Progenitor cell of endocrine pancreas (in vitro differentiated cells): ENCODE measurements around the gene MRPL43. TPM values are rescaled to one million over a fixed set of nuclear protein-coding genes. Genes with fewer than 3 reads are reported as not detected.
A peak's percentile ranks its signal among the peaks of the same experiment; 100 is the strongest.

Experiments
- DNase-seq: peaks from one replicate; pipeline ENCODE4 v3.0.0; 2021; ENCODE audit warnings: low spot score; ENCODE audit not compliant: unreplicated experiment
- H3K27ac Mint-ChIP-seq: 2 replicates; pipeline ENCODE4 v1.8.0; 2021; ENCODE audit warnings: mild to moderate bottlenecking, moderate library complexity, mixed read lengths
- H3K27me3 Mint-ChIP-seq: 2 replicates; pipeline ENCODE4 v1.8.0; 2021; ENCODE audit warnings: mixed read lengths
- H3K36me3 Mint-ChIP-seq: 2 replicates; pipeline ENCODE4 v1.8.0; 2022; ENCODE audit warnings: mixed read lengths; ENCODE audit not compliant: insufficient read depth
- H3K4me1 Mint-ChIP-seq: 2 replicates; pipeline ENCODE4 v1.8.0; 2021; ENCODE audit warnings: low read depth, mixed read lengths
- H3K4me3 Mint-ChIP-seq: 2 replicates; pipeline ENCODE4 v1.8.0; 2021; ENCODE audit warnings: low read depth, mild to moderate bottlenecking, moderate library complexity, mixed read lengths
- H3K9me3 Mint-ChIP-seq: 2 replicates; pipeline ENCODE4 v1.8.0; 2021; ENCODE audit warnings: low read depth, mixed read lengths
- CTCF ChIP-seq: fragments of 200-600 bp; sonication (generic); IDR thresholded peaks from one replicate; pipeline ENCODE4 v1.5.0; 2021; ENCODE audit warnings: antibody characterized with exemption, mild to moderate bottlenecking; ENCODE audit not compliant: unreplicated experiment
- total RNA-seq: library from RNA; stranded (reverse); gene quantifications from 2 replicates; pipeline ENCODE4 v1.2.1, GENCODE V29; 2021

MRPL43 gene
- total RNA-seq, 1 donor from 2014 or later: 70.7 TPM

- Mint-ChIP-seq H3K27ac (no peak overlapping the region), H3K27me3 (peaks cover 75% of the 10 kb centered on the region), H3K4me1 (peaks cover 22% of the 10 kb centered on the region), H3K9me3 (no peaks in the 10 kb centered on the region), H3K4me3 (no peak overlapping the region), H3K36me3 (no peaks in the 10 kb centered on the region)
- no peak for DNase-seq
- TF ChIP-seq CTCF: no peak
These were observed 46.0 kb upstream of the MRPL43 start for GRCh38 chr10:101033276-101033675.

DNA sequence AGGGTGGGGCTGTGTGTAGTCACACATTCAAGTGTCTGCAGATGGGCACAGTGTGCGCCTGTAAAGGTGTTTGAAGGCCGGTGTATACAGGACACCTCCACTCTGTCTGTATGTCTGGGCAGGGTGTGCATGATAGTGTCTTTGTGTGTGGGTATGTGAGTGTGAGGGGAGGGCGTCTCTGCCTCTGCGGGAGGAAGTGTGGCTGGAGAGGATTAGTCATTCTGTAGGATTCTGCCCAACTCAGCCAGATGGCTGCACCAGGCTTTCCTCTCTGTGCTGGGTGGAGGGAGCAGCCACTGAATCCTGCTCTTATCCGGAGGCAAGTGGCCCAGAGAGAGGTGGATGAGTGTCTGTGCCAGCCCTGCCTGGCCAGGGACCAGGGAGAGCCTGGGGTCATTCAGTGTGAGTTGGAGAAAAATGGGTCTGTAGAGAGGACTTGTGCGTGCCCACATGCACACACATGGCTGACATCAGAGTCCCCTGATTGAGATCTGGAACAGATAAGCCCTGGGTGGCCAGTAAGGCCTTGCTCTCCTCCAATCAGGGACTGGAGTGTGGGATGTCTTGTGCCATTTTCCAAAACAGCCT, 45.4 kb upstream of the MRPL43 start:
- Mint-ChIP-seq H3K27me3 (peaks cover 74% of the 10 kb centered on the region), H3K4me3 (peak overlapping the region; percentile 61), H3K9me3 (no peaks in the 10 kb centered on the region), H3K27ac (peak overlapping the region; percentile 18), H3K36me3 (no peaks in the 10 kb centered on the region), H3K4me1 (peaks cover 22% of the 10 kb centered on the region)
- TF ChIP-seq CTCF: no peak
- no peak for DNase-seq

- peak overlapping the region; percentile 51 for H3K27ac Mint-ChIP-seq
- DNase-seq: no peak
- H3K4me1 Mint-ChIP-seq: peaks cover 22% of the 10 kb centered on the region
- peaks cover 73% of the 10 kb centered on the region for H3K27me3 Mint-ChIP-seq
- no peak for TF ChIP-seq CTCF
- peak overlapping the region; percentile 69 for H3K4me3 Mint-ChIP-seq
- H3K36me3 Mint-ChIP-seq: no peaks in the 10 kb centered on the region
- no peaks in the 10 kb centered on the region for H3K9me3 Mint-ChIP-seq
These were observed 44.7 kb upstream of the MRPL43 start for GRCh38 chr10:101031796-101032636.

DNA sequence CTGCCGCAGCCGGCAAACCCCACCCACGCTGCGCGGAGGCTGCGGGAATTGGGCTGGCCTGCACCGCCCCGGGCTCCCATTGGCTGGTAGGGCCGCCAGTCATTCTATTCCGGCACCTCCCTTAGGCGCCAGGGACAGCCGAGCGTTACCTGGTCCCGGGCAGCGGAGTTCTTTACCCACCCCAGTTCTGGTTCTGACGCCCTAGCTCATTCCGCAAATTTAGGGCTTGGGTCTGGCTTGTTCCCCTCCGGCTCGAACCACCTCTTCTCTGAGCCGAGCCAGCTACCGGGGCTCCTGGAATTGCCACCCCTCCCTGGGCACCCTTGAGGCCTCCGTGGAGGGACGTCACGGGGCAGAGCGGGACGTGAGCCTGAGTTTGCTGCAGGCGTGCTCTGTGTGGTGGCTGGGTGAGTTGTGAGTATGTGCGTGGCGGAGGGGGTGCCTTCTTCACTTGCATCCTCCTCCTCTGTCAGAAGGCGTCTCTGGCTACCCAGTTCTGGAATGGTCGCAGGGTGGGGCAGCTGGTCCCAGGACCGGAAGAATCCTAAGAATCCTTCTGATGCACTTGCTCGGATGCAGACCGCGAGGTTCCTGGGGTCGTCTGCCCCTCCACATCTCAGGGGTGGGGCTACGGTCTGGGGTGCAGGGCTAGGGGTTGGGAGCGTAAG, 44.0 kb upstream of the MRPL43 start, which contains the start of the genes PDZD7 and SFXN3:
PDZD7 (minus strand) TSS at position 2 of the 668 bp plus-strand sequence. CDS start 910 bp downstream, outside the sequence.
SFXN3 (plus strand) TSS at position 107 of the 668 bp plus-strand sequence. CDS start 3,461 bp downstream, outside the sequence.
- Mint-ChIP-seq H3K4me3 (peak within 1 kb of the TSS; percentile 69), H3K27me3 (peaks cover 68% of the 10 kb centered on the region), H3K27ac (peak within 1 kb of the TSS; percentile 51), H3K36me3 (no peaks in the 10 kb centered on the region), H3K9me3 (no peaks in the 10 kb centered on the region), H3K4me1 (peaks cover 24% of the 10 kb centered on the region)
- DNase-seq: peak; percentile 88
- no peak for TF ChIP-seq CTCF

DNA sequence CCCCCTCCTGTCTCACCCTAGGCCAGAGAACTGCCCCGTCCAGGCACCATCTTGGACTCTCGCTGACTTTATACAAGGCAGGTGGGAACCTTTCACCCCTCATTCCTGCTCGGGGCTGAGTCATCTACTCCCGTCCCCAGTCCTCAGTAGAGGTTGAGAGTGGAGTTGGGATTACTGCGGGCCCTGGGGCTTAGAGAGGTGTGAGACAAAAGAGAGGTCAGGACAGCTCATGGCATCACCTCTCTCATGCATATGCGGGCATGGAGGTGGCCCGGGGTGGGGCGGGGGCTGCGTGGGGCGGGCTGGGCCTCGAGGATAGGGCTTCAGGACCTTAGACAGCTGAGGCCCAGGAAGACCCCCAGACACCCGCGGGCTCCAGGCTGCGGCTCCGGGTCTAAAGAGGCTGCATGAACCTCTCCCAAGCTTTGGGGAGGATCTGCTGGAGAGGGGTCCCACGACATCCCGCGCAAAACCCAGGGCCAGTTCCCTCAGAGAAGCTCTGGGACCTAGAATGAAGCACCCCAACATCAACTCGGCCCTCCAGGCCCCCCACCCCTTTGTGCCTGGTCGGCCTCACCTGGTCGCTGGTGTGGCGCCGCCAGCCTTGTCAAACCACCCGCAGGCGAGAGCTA, 43.3 kb upstream of the MRPL43 start:
- H3K27ac Mint-ChIP-seq: no peak overlapping the region
- DNase-seq: no peak
- H3K36me3 Mint-ChIP-seq: no peaks in the 10 kb centered on the region
- TF ChIP-seq CTCF: no peak
- H3K9me3 Mint-ChIP-seq: no peaks in the 10 kb centered on the region
- peaks cover 62% of the 10 kb centered on the region for H3K27me3 Mint-ChIP-seq
- H3K4me1 Mint-ChIP-seq: peaks cover 24% of the 10 kb centered on the region
- H3K4me3 Mint-ChIP-seq: peak overlapping the region; percentile 69
